Activated CD4-positive, alpha-beta T cell treated with anti-CD3 and anti-CD28 coated beads for 1 hour (primary cell): ENCODE measurements around the gene HIVEP3.

Source experiments
- DNase-seq: peaks from one replicate; pipeline ENCODE4 v3.0.0-alpha.2; 2020

The HIVEP3 gene

DNA sequence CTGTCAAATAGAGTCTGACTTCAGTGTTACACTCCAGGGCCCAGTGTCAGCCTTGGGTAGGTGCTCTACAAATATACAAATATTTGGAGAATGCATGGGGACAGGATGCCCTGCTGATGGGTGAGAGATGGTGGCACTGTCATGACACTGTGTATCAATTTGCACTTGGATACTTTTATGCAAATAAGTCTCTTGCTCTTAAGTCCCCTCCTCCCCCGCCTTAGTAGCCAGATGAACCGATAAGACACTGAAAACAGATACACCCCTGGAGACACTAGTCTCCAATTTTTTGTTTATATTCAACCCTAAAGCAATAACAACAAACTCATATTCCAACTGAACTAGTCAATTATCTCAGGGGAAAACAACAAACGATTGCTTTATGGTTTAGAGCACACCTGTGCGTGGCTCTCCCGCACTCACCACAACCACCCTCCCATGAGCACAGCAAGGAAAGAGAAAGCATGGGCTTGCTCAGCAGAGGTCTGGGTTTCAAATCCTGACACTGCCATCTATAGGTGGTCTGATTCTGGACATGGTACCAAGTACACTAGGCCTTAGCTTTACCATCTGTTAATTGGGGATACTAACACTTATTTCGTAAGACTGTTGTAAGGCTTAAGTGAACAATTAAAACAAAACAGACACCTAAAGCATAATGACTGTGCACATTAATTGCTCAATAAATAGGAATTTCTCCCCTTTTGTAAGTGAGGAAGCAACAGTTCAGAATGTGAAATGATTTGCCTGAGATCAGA, 50.3 kb downstream of the HIVEP3 start:
- DNase-seq, result no peak

DNA sequence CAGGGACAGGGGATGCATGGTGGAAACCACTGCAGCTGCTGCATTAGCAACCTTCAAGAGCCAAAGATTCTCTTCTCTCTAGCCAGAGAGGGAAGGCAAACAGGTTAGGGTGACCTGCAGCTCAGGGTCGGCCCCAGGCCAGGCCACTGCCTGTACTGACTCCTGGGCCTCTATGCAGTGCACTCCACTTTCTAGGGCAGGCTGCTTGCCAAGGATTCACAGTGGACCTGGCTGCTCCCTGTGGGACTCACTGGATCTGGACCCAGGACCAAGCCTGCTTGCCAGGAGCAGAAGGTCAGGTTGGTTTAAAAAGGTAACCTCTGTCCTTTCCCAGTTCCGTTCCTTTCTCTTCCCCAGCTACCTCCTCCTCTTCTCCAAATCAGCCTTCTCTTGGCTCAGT, 52.4 kb downstream of the HIVEP3 start:
- no peak for DNase-seq

DNA sequence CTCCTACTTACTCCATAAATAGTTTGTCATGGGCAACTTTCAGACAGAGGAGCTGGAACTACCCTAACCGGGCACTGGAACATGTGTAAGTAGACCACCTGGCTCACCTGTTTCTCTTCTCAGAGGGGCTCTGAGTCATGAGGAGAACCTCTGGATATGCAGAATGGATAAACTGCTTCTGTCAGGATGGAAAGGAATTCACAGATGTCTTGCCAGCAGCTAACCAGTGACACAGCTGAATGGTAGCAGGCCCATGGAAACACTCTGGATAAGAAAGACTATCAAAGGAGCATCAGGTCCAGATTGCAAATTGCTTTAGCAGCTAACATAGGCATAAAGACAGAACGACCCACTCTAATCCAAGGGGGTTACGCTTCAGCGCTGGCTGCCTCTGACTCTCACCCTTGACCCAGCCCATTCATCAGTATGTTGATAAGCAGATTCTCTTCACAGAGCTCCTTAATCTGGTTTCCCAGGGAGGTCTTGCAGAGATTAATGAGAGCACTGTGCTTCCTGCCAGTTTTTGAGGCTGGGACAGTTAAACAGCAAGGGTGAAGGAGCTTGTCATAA, 54.2 kb downstream of the HIVEP3 start:
- DNase-seq, result no peak

DNA sequence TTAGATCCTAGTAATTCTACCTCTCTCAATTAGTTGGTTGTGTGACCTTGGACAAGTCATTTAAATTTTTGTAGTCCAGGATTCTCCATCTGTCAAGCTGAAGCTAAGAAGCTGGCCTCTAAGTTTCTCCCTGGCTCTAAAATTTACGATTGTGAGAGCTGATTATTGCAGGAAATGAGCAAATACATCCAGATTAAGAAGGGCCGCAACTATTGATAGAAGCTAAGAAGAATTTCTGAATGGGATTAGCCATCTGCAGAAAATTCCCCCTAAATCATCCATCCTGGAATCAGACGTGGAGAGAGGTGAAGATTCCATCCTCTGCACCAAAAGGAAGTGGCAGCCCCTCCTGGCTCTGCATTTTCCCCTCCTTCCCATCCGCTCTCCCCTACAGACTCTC, 55.0 kb downstream of the HIVEP3 start:
- no peak for DNase-seq

DNA sequence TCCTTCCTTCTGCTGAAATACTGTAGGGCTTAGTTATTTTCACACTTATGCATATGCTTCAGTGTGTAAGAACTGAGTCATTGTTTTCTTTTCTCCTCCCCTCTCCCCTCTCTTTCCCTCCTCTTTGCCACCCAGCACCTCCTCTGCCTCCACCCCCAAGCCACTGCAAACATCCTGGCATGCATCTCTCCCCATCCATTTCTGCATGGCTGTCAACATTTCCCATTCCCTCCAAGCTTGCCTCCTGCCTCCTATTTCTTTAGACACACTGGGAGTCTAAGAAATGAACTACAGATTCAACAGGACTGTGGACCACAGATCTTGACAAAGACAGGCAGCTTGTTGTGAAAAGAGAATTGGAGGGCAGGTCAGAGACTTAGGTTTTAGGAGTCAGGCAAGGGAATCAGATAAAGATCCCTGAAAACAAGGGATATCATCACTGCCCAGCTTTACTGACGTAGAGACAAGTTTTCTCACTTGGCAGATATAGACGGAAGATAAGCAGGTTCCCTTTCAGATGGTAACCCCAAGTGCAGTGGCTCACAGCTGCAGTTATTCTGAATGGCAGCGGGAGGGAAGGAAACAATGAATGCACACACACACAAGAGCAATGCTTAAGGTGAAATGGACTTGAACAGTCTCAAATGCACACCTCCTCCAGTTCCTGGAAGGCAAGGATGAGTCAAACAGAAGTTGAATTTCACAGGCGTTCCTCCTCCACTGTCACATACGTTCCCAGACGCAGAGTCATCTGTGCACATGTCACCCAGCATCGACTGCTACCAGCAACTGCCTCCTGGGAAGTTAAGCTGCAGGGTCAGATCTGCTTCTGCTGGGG, 56.1 kb downstream of the HIVEP3 start:
- DNase-seq, result no peak

DNA sequence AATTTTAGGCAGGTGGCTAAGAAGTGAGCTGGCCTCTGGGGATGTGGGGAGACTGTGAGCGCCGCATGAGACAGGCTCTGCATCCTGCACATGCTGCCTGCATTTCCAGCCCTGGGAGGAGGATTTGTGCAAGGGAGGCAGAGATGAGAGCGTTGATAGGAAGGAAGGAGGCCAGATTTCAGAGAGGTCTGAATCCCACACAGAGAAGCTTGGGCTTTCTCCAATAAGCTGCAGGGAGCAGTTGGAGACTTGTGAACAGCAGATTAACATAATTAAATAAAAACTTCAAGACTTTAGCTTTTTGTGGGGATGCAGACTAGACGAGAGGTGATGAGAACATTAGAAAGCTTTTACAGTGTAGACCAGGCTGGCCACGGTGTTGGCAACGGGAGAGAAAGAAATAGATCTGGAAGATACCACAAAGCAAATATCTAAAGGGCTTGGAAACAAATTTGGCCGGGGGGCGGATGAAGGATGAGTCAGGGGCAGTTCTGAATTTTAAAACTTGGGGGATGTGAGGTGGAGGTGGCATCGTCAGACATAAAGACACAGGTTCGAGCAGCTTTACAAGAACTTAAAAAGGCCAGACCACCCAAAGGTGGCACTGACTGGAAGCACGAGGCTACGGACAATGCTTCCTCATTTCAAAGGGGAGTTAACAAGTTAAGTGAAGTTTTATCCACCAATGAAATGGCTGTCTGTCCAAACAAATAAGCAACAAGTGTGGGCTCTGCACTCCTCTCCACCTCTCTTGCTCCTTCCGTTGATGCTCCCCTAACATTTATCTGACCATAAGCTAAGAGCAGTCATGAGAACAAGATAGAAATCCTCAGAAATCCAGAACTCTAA, 57.0 kb downstream of the HIVEP3 start:
- DNase-seq, result no peak

DNA sequence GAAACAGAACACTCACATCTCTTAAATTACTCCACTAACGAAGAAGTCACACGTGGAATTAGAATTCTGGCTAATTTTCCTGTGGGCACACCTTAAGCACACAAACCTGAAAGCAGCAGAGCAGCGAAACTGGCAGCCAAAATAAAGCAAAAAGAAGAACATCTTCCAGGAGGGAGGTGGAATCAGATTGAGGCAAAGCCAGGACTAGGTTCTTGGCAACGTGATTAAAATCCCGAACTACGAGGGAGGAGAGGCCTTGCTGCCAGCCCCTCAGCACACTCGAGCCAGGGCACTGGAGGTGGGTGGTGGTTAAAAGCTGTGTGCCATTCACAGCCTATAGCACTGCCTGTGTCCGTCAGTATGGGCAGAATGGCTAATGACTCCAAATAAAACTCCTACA, 58.0 kb downstream of the HIVEP3 start:
- no peak for DNase-seq

DNA sequence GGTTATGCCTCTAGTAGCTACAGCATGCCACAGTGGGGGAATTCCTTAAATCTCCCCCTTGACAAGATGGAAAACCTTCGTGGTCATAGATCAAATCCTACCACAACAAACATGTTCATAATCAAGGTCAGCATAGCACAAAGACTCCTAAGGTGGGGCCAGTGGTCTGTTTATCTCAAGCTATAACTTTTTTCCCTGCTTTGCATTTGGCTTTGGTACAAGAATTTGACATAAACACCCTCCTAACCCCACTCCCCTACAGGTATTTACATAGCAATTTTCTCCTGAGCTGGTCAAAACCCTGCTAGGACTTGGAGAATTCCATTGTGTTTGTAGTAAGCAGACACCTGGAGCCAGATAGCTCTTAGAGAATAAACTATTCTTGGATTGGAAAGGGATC, 58.5 kb downstream of the HIVEP3 start:
- DNase-seq, result no peak

DNA sequence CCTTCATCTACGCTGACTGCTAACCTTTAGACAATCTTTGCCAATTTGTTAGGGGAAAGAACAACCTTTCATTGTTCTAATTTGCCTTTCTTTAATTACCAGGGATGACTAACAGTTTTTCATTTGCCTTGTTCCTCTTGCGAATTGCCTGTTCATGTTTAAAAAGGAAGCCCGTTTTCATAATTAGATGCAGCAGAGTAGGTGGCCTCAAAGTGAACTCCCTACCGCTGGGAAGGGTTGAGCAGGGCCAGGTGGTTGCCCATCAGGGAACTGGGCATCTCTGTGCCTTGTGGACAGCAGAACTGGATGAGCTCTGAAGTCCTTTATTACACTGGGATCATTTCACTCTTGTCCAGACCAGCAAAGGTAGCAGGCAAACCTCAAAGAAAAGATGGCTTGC, 59.0 kb downstream of the HIVEP3 start:
- DNase-seq, result no peak

DNA sequence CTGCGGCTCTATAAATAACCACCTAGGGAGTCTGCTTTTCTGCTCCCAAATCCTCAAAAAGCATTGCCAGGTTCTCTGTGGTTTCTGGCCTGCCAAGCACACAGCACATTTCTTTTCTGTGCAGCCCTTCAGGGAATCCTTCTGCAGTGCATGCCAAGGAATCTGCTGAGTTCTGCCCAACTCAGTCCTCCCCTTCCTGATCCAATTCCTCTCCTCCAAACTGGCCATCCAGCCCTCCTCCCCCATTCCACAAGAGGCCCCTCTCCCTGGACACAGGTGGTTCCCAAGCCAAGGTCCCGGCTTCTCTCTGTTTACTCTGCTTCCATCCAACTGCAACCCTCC, 61.8 kb downstream of the HIVEP3 start:
- DNase-seq, result no peak

DNA sequence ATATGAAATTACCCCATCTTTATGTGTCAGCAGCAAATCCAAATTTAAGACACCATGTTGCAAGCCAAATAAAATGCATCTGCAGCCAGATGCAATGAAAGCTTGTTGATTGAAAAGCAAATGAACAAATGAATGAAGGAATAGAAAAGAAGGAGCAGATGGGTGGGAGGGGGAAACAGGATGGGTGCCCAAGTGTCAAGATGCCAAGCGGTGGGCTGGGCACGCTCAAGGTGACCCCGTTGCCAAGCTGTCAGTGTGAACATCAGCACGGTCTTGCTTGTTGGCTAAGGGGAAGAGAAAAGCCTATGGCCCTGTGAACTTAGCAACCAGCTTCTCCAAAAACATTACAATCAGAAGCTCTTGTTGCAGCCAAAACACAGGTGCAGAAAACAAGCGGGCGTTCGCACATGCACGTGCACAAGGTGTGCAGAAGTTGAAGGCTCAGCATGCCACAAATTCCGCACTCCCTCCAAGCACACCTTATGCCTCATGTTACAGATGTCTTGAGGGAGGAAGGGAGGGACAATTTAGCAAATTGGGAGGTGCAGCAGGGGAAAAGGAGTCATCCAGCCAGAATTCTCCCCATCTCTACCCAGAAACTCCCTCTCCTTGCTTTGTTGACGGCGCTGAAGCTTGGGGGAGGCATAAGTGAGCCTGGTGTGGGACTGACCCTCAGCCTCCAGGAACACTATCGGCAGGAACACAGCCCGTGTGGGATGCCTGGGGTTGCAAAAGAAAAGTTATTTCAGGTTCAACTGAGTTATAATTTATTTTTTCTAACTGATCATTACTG, 62.4 kb downstream of the HIVEP3 start:
- no peak for DNase-seq

DNA sequence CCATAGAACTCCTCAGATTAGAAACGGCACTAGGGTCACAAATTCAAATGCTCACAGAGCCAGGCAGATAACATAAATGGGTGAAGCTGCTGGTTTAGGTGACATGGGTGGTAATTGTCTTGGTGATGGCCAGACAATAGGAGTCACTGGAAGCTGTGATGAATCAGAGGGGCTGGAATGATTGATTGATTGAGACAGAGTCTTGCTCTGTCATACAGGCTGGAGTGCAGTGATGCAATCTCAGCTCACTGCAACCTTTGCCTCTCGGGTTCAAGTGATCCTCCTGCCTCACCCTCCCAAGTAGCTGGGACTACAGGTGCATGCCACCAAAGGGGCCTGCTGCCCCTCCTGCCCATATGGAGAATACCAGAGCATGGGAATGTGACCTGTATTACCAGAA, 63.0 kb downstream of the HIVEP3 start:
- DNase-seq, result no peak

DNA sequence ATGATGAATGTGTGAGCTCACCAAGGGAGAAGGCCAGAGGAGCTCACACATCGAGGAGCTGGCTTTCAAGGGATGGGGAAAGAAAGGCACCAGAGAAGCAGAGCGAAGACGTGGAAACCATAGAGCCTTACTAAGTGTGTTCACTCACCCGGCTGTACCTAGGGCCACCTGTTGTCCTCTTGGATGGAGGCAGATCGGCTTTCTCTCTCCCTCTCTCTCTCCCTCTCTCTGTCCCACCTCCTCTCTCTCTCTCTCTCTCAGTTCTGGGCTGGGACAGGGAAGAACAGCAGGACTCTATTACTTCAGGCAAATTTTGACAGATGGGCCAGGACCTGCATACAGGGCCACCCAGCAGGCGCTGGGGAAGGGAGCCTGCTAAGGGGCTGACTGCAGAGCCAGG, 64.8 kb downstream of the HIVEP3 start:
- DNase-seq, result no peak

DNA sequence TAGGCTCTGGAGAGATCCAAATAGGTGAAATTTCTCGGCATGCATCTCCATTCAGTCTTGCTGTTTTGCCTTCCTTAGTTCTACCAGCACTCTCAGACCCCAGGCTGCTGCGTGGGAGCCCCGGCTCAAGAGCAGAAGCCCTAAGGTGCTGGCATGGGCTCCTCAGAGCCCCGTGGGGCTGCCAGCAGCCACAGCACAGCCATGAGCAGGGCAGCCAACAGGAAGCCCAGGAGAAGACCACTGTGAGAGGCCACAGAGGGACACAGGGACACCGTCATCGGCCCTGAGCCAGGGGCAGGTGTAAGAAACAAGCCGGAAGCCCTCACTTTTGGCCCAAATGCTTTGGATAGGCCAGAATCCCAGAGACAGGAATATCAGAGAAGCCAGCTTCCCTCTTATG, 66.6 kb downstream of the HIVEP3 start:
- DNase-seq, result no peak

DNA sequence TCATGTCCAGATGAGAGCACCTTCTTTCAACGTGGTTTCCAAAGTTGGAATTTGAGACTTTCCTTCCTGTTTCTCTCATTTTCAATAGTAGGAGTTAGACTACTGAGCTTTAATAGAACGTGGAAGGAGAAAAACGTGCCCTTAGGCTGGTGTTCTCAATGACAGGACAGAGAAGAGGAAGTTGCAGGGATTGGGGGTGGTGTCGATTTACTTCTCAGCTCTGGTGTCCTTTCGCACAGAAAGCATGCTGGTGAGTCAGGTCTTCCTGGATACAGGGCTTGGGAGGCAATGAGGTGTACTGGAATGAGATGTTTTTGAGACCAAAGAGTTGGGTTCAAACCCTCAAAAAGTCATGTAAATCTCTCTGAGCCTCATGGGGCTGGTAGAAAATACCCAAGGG, 67.1 kb downstream of the HIVEP3 start:
- DNase-seq, result no peak

DNA sequence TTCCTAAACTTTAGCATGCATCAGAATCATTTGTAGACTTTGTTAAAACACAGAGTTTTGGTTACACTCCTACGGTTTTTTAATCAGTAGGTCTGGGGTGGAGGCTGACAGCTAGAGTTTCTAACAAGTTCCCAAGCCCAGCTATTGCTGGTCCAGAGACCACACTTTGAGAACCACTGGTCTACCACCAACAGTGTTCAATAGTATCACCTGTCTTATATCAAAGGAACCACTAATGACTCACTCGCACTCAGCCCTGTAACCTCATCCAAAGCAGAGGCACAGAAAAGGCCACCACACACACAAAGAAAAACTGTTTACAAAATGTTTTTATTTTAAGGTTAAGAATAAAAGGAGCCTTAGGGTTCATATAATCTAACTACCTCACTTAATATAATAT, 68.7 kb downstream of the HIVEP3 start:
- DNase-seq, result no peak

DNA sequence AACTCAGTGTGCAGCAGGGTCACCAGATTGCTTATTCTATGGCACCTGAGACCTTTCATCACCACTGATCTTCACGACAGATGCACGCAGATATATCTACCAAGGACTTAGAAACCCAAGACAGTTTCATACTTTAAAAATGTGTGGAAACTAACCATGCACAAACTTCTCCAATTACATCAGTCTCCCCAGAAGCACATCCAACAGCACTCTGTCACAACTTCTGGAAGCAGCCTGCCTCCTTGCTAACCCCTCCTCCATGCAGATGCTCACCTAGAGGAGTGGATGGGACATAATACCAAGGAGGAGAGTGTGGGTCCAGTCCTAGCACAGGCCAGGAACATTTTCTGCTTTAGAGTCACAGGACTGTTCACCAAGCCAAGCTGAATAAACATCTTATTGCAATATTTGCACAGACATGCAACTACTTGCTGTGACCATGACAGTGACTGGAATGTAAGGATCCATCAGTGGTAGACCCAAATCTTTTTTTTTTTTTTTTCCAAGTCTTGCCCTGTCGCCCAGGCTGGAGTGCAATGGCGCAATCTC, 69.4 kb downstream of the HIVEP3 start:
- no peak for DNase-seq

DNA sequence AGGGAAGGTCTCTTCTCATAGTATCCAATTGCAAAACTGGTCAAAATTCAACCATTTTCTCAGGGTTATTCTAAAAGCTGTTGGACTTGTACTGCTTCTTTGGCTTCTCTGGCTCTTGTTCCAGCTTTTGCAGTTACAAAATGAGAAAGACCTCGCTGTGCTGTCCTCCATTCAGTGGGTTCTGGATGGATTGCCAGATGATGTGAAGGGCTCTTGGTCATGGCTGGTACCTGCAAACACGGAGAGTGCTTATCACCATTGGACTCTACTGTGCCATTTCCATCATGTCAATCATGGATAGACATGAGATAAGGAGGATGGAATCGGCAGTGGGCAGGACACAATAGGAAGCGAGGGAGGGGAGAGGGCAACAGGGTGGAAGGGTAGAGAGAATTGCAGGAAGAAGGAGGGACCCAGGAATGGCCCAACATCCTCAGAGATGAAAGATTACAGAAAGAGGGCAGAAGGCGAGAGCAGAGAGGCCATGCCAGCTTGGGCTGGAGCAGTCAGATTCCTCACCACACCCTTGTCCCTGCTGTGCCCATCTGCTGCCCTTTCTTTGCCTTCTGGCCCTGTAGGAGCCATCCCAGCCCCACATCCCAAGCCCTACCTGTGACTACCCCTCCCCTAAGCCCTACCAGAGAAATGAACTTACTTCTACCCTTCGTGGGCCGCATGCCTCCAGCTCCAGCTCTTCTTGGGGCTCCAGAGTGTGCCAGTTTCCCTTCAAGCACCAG, 70.3 kb downstream of the HIVEP3 start:
- no peak for DNase-seq

DNA sequence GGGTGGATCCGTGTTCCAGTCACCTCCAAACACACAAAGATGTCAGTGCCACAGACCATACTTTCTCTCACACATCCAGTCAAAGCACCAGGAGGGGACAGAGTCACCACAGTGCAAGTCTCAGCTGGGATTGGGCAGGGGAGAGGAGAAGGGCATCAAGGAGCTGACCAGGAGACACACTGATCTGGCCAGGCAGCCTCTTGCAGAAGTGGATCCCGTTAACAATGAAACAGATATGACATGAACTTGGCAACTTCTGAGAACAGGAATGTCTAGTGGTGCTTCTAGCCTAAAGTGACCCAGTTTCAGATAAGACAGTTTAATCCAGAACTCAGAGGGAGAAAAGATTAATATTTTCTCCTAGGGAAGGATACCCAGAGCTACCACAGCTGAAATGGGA, 71.0 kb downstream of the HIVEP3 start:
- no peak for DNase-seq

DNA sequence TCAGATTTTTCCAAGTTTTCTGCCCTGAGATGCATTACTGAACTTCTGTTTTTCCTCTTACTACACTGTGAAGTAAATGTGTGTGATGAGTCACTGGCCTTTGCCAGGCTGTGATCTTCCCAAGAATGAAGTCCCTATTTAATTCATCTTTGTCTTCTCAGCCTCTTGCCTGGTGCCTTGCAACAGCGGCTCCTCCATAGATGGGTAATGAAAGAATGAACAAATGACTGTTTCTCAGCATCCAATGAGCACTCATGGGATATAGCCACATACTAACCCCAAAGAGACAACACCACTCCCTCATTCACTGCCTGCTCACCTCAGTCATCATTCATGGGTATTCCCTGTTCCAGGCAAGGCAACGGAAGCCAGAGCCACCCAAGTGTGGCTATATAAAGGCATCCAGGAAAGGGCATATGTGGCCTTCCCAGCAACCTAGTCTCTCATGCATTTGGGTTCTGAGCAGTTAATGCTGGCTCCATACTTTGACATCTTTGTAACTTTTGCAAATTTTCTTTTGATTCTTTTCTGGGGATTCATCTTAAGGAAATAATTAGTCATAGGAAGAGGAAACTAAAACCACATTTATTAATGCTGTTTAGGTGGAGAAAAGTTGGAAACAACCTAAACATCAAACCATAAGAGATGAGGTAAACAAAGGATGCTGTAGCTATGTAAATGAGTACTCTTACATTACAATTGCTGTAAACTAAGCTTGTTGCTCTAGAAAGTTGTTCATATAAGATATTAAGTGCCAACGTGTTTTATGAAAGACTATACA, 71.9 kb downstream of the HIVEP3 start:
- DNase-seq, result no peak
